Measurements from ENCODE around the gene ASB2. TPM values are rescaled to one million over a fixed set of nuclear protein-coding genes. Genes with fewer than 3 reads are reported as not detected.

ASB2 gene, protein sequence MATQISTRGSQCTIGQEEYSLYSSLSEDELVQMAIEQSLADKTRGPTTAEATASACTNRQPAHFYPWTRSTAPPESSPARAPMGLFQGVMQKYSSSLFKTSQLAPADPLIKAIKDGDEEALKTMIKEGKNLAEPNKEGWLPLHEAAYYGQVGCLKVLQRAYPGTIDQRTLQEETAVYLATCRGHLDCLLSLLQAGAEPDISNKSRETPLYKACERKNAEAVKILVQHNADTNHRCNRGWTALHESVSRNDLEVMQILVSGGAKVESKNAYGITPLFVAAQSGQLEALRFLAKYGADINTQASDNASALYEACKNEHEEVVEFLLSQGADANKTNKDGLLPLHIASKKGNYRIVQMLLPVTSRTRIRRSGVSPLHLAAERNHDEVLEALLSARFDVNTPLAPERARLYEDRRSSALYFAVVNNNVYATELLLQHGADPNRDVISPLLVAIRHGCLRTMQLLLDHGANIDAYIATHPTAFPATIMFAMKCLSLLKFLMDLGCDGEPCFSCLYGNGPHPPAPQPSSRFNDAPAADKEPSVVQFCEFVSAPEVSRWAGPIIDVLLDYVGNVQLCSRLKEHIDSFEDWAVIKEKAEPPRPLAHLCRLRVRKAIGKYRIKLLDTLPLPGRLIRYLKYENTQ
- total RNA-seq (2014; rRNA removed; shearing (Covaris generic); ENCODE audit: low replicate concordance): 1.9 and 6.3 TPM in 2 replicates

DNA sequence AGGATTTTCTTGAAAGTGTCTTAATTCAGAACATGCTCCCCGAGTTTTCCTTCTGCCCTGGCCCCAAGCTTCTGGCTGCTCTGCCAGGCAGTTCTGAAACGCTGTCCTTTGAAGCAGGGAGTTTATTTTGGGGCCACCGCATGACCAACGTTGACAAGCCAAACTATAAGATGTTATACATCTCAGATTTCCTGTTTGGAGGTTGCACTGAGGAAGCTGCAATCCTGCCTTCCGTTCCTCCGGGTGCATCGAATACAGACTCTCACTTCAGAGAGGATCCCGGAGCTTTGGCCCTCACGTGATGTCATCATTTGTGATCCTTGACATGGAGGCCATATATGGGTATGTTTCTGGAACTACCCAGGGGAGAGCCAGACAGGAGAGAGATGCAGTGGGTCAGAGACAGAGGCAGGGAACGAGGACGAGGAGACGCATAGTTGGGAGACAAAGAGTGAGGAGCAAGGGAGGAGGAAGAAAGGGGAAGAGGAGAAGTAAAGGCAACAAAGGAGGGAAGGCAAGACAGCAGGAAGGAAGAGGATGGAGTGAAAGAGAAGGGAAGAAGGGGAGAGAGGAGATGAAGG is at the start of gene ASB2:
Gene ASB2 (minus strand): TSS at position 94 of the 581 bp plus-strand sequence. CDS start 12,031 bp downstream, outside the sequence.
- in situ Hi-C loops (cut with HindIII; ENCODE audit: low pct_unique_long_range_greater_than_20kb, low sequenced_read_pairs): no loop called here
- no peak for DNase-seq (ENCODE audit: low read depth)

DNA sequence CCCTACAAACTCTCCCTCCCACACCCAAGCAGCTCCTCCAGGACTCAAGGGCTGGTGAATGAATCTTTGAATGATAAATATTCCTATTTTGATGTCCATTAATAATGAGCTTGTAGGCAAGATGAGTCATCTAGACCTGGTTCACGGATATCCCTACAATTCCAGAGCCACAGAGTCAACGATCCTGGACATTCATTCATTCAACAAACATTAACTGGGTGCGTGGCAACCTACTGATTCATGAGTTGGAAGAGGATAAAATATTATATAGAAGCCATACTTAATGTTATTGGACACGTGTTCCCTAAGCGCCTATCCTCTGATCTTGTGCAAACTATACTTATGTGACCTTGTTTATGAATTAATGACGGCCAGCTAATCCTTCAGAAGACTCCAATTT is 49.4 kb upstream of the ASB2 start:
- in situ Hi-C loops (cut with HindIII; ENCODE audit: low pct_unique_long_range_greater_than_20kb, low sequenced_read_pairs): no loop called here
- no peak for DNase-seq (ENCODE audit: low read depth)

DNA sequence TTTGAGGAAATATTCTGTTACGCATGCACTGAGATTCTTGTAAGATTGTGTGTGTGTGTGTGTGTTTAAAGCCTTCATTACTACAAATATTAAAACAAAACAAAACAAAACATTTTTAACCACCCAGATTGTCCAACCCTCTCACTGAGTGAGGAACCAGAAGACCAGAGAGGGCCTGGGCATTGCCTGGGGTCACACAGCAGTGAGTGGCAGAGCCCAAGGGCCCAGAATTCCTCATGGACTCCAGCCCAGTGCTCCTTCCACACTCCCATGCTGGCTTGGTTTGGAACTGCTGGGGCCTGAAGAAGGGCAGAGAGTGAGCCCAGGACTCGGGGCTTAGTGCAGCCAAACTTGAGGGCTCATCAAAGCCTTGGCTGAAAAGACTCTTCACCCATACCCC is 48.2 kb upstream of the ASB2 start:
- in situ Hi-C loops (cut with HindIII; ENCODE audit: low pct_unique_long_range_greater_than_20kb, low sequenced_read_pairs): no loop called here
- DNase-seq (ENCODE audit: low read depth): no peak

DNA sequence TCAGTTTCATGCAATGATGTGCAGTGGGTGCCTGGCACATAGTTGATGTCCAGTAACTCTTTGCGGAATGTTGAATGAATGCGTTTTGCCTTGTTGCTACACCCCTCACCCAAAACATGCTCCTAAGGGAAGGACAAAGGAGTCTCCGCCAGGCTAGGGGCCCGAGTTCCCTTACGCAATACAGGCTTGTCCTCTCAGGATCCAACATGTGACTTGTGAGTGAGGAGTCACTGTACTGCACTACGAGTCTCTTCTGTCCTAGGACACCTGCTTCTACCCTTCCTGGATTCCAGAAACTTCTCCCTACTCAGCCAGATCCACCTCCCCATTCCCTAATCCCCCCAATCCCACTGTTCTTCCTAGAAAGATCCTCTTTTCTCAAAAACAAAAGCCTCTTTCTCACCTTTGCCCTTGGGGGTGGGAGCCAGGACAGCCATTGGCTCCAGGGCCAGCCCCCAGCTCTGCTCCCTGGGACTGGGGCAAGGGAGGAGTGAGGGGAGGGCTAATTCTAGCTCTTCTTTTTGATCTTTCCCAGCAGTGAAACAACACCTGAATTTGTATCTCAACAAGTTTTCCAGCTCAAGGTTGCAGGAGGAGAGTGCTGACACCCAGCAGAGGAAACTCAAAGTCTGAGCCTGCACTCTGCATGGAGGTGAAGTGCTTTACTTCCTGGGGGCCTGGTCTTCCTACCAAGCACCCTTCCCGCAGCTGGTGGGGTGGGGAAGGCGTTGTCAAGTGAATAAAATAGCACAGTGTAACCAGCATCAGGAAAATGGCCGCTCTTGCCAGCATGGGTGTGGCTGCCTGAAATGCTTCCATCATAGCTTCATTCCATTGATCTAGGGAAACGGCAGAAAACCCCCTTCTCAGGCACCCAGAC is 46.4 kb upstream of the ASB2 start:
- in situ Hi-C loops (cut with HindIII; ENCODE audit: low pct_unique_long_range_greater_than_20kb, low sequenced_read_pairs): no loop called here
- no peak for DNase-seq (ENCODE audit: low read depth)

DNA sequence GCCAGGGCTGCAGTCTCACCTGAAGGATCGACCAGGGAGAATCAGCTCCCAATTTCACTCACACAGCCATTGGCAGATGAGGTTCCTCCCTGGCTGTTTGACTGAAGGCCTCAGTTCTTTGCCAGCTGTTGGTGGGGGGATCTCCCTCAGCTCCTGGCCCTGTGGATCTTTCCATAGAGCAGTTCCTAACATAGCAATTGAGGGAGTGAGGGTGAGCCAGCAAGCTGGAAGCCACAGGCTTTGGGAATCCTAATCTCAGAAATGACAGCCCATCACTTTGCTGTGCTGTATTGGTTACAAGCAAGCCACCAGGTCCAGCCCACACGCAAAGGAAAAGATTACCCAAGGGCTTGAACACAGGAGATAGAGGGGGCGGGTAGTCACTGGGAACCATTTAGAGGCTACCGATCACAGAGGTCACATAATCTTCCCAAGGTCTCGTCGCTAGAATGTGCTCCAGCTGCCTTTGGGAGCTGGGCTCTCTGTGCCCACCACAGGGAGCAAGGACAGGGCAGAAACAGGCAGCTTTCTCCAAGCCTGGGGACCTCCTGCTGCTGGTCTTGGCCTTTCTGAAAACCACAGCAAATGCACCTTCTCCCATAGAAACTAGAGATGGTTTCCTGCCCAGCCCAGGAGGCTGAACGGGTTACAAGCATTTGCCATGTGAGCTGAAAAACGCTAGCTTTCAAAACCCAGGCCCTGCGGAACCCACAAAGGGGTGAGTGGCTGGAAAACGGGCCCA is 45.2 kb upstream of the ASB2 start:
- no peak for DNase-seq (ENCODE audit: low read depth)
- in situ Hi-C loops (cut with HindIII; ENCODE audit: low pct_unique_long_range_greater_than_20kb, low sequenced_read_pairs): no loop called here

DNA sequence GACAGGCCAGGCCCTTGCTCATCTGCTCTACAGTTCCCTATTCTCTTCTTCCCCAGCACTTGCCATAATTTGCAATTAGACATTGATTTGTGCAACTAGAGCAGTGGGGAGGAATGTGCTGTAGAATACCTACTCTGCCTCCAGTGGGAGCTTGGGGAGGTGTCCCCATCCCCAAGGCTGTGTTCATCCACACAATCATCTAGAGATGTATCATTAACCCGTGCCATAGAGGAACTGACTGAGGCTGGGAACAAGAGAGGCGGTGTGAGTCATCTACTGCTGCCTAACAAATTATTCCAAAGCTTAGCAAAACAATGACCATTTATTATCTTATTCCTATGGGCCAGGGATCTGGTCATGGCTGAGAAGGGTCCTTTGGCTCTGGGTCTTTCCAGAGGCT is 44.6 kb upstream of the ASB2 start:
- DNase-seq (ENCODE audit: low read depth): peak; percentile 40
- in situ Hi-C loops (cut with HindIII; ENCODE audit: low pct_unique_long_range_greater_than_20kb, low sequenced_read_pairs): no loop called here

DNA sequence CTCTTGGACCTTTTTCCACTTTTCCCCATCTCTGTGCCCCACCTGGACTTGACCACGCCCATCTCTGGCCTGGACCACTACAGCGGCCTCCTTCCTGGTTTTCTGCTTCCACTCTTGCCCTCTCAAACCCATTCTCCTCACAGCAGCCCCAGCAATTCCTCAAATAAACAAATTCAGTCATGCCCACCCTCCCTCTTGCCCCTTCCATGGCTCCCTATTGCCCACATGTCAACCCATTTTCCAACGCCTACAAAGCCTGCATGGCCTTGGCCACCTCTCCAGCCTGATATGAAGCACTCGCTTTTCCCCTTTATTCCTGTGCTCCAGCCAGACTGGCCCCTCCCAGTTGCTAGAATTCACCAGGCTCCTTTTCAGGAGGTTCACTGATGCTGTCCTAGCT is 43.9 kb upstream of the ASB2 start:
- in situ Hi-C loops (cut with HindIII; ENCODE audit: low pct_unique_long_range_greater_than_20kb, low sequenced_read_pairs): no loop called here
- no peak for DNase-seq (ENCODE audit: low read depth)

DNA sequence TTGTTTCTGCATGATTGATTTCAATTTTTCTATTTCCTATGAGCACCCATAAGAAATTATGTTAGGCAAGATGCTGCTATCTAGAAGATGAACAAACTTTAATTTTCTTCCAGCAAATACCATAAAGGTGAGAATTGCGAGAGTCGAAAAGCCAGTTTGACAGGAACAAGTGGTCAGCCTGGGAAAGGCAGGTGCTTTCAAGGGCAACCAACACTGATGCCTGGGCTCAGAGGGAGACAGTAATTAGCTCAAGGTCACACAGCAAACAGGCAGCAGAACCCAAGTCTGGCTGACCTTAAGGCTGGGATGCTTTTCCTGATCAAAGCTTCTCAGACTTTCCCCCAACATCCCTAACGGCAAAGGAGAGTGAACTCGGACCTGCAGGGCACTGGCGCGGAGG is 43.0 kb upstream of the ASB2 start:
- no peak for DNase-seq (ENCODE audit: low read depth)
- in situ Hi-C loops (cut with HindIII; ENCODE audit: low pct_unique_long_range_greater_than_20kb, low sequenced_read_pairs): no loop called here

DNA sequence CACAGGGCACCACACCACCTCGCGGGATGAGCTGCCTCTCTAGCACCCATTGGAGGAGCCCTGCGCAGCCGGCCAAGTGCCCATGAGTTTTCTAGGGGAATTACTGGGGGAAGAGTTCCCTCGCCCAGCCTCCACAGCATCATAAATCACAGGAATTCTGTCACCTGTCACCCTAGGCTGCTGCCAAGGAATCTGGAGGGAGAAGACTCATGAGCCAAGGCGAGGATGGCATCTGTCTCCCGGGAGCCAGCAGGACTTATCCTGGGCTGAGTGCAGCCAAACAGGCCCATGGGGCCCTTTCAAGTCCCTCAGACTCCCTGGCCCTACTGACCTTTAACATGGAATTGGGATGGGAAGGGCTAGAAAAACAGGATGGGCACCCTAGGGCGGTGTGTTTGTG is 41.9 kb upstream of the ASB2 start:
- in situ Hi-C loops (cut with HindIII; ENCODE audit: low pct_unique_long_range_greater_than_20kb, low sequenced_read_pairs): no loop called here
- no peak for DNase-seq (ENCODE audit: low read depth)

DNA sequence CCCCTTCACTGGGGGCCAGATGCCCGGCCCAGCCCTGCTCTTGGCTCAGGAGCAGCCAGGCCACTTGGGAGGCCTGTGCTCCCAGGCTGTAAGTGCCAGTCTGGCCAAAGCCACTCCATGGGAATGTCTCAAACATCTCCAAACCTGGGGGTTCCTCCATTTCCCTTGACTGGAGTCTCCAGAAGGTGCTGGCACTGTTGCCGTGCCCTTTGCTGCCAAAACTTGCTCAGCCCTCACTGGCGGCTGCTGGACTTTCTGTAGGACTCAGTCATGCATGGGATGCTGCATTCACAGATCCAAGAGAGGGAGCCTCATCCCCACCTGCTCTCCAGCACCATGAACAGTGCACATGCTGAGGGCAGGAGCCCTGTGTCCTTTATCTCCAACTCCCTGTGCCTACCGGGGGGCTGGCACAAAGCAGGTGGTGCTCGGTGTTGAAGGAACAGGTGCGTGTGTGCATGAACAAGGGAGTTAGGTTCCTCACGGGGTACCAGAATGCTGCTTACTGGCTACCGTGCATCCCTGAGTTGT is 40.1 kb upstream of the ASB2 start:
- in situ Hi-C loops (cut with HindIII; ENCODE audit: low pct_unique_long_range_greater_than_20kb, low sequenced_read_pairs): no loop called here
- DNase-seq (ENCODE audit: low read depth): no peak

DNA sequence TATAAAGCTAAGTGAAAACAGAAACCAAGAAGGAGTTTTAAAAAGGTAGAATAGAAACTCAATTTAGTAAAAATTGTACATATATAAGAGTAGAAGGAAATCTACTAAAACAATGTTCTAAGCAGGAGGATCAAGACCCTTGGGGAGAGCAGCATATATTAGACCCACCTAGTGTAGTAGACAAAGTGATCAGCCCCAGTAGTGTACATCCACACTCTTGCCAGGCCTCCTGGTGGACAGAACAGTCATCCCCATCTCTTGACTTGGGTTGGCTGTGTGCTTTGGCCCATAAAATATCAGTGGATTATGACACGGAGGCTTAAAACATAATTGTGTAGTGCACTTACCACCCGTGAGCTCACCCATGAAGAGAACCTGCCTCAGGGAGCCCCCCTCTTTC is 38.9 kb upstream of the ASB2 start:
- no peak for DNase-seq (ENCODE audit: low read depth)
- in situ Hi-C loops (cut with HindIII; ENCODE audit: low pct_unique_long_range_greater_than_20kb, low sequenced_read_pairs): no loop called here

DNA sequence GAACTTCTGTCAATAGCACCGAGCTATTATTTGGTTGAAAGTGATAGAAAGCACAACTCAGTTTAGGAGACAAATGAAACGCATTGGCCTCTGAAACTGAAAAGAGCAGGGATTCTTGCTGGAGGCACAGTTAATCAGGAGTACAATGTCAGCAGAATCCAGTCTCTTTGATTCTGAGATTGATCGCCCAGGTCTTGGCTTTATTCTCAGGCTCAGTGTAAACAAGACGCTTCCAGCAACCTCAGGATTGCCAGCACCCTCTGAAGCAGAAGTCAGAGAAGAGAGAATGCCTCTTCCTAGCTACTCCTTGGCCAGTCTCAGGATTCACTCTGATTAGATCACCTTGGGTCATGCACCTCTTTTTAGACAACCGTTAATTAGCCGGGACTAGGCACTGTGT is 38.0 kb upstream of the ASB2 start:
- in situ Hi-C loops (cut with HindIII; ENCODE audit: low pct_unique_long_range_greater_than_20kb, low sequenced_read_pairs): no loop called here

DNA sequence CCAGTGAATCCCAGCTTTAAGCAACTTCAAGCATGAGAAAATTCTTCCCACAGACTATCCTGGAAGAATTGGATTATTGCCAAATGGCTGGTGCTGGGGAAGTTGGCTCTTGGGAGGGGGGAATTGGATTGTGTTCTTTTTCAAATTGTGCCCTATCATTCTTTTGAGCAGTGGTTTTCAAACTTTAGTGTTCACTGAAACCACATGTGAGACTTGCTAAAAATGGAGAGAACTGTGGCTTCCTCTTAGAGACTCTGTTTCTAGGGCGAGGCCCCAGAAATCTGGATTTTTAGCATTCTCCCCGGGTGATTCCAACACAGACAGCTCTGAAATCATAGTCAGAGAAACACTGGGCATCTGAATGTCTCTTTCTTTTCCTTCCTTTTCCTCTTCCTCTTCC is 35.4 kb upstream of the ASB2 start:
- in situ Hi-C loops (cut with HindIII; ENCODE audit: low pct_unique_long_range_greater_than_20kb, low sequenced_read_pairs): no loop called here
- DNase-seq (ENCODE audit: low read depth): no peak

More for the DNA sequence above, 38.0 kb upstream of the ASB2 start:
- DNase-seq (ENCODE audit: low read depth): no peak

DNA sequence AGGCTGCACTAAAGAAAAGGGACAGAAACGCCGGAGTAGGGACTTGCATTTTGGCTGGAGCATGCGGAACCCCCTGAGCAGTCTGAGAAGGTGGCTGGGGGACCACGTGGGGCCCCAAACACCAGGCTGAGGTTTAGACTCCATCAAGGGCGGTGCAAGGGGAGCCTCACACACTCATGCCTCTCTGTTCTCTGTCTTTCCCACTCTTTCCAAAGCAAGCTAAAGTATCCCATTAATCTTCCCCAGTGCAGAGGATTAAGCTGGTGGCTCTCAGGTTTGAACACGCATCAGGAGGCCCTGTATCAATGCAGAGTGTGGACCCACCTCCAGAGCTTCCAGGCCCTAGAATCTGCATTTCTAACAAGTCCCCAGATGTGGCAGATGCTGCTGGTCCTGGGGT is 34.3 kb upstream of the ASB2 start:
- DNase-seq (ENCODE audit: low read depth): no peak
- in situ Hi-C loops (cut with HindIII; ENCODE audit: low pct_unique_long_range_greater_than_20kb, low sequenced_read_pairs): no loop called here

DNA sequence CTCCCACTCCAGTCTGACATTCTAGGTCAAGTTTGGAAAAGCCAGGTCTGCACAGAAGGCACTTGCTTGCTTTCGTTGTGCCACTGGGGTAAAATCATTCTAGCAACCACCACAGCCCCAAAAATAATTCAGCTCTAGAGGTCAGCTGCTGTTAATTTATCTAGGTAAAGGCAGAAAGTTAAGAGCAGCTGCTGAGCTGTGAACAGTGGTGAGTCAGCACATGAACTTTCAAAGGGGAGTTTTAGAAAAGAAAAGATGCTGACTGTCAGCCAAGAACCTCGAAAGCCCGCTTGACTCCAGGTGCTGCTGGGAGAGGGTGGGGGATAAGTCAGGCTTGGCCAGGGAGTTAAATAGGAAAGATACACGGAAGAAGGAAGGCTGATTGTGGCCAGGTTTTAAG is 33.4 kb upstream of the ASB2 start:
- DNase-seq (ENCODE audit: low read depth): peak; percentile 37
- in situ Hi-C loops (cut with HindIII; ENCODE audit: low pct_unique_long_range_greater_than_20kb, low sequenced_read_pairs): no loop called here

DNA sequence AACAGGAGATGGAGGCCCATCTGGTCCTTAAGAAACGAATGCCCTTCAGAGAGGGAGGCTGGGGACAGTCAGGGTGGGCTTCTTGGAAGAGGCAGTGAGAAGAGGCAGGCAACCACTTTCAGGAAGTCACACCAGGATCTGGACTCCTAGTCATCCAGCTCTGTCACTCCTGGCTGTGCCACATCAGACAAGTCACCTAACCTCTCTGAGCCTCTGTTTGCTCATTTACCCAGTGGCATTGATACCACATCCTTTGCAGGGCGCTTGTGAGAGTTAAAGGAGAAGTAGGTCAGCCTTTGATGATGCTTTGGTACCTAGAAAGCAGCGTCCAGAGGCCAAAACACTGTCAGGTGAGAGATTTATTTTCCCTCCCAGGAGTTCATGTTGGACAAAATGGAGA is 31.9 kb upstream of the ASB2 start:
- no peak for DNase-seq (ENCODE audit: low read depth)
- in situ Hi-C loops (cut with HindIII; ENCODE audit: low pct_unique_long_range_greater_than_20kb, low sequenced_read_pairs): no loop called here

DNA sequence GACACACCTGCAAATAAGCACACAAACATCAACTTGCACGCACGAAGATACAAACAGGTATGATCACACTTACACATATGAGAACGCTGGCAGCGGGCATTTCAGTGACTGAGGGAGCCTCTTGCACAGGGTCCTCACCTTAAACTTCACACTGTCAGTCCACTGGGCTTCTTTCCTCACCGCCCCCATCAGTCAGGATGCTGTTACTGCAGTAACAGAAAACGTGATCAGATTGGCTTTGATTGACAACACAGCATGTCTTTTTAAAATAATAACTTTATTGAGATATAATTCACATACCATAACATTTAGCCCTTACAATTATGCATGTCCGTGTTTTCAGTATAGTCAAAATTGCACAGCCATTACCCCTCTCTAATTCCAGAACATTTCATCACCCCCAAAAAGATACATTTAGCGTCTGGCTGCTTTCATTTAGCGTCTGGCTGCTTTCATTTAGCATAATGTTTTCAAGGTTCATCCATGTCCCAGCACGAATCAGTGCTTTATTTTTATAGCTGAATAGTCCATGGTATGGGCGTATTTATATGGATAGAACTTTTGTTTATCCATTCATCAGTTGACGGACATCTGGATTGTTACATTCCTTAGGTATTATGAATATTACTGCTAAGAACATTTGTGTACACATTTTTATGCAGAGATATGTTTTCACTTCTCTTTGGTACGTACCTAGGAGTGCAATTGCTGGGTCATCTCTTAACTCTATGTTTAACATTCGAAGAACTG is 29.1 kb upstream of the ASB2 start:
- DNase-seq (ENCODE audit: low read depth): no peak
- in situ Hi-C loops (cut with HindIII; ENCODE audit: low pct_unique_long_range_greater_than_20kb, low sequenced_read_pairs): no loop called here
